B cell (primary cell): ENCODE data around the gene CIC. TPM values are rescaled to one million over a fixed set of nuclear protein-coding genes. Genes with fewer than 3 reads are reported as not detected.
A peak's percentile ranks its signal among the peaks of the same experiment; 100 is the strongest.

Experiments
- ATAC-seq: fragments of 200-7000 bp; cut with Tn5 transposase; one replicate; pipeline ENCODE4 v1.10.0; 2021; ENCODE audit warnings: low read depth, mild to moderate bottlenecking, moderate number of reproducible peaks, moderate library complexity
- CTCF ChIA-PET: fragments of 350-600 bp; sonication (Branson Sonifier 250); formaldehyde crosslinking; loops from one replicate; lab custom pipeline; 2021; ENCODE audit warnings: antibody characterized with exemption, inconsistent platforms; lab: Charles Lee
- POLR2A ChIA-PET: fragments of 350-600 bp; sonication (Branson Sonifier 250); formaldehyde crosslinking; loops from one replicate; lab custom pipeline; 2021; ENCODE audit warnings: antibody characterized with exemption; lab: Charles Lee
- DNase-seq: peaks from one replicate; pipeline ENCODE4 v3.0.0; 2013
- H2AFZ ChIP-seq: 2 replicates; pipeline ENCODE4 v1.6.1; 2012; ENCODE audit warnings: mild to moderate bottlenecking, low read depth, low read length; ENCODE audit not compliant: insufficient read depth, poor library complexity, severe bottlenecking
- H3K27ac ChIP-seq, 2 donors: 1 replicate in 1 of 2; 2 replicates in 1 of 2; pipeline ENCODE4 v1.5.1; 2012 to 2013; ENCODE audit warnings: low read length in 2 of 2, mild to moderate bottlenecking in 2 of 2, moderate library complexity in 1 of 2
- H3K27me3 ChIP-seq, 4 experiments: fragments of 200-600 bp in 1 of 4; sonication (generic) in 1 of 4; replicated peaks in 1 of 4; 1 replicate in 2 of 4; 2 replicates in 2 of 4; pipeline versions ENCODE4 v1.6.1 to v1.7.0; 2013 to 2016; ENCODE audit warnings: low read length in 3 of 4, mild to moderate bottlenecking in 2 of 4, mixed read lengths in 1 of 4, moderate library complexity in 1 of 4; ENCODE audit not compliant: insufficient read depth in 4 of 4, control insufficient read depth in 3 of 4; ENCODE audit errors: control extremely low read depth in 1 of 4
- H3K36me3 ChIP-seq, 2 experiments: replicated peaks in 1 of 2; 1 replicate in 1 of 2; 2 replicates in 1 of 2; pipeline versions ENCODE4 v1.6.1 to v1.7.1; 2013; ENCODE audit warnings: low read length in 1 of 2; ENCODE audit not compliant: insufficient read depth in 2 of 2, control insufficient read depth in 1 of 2; ENCODE audit errors: control extremely low read depth in 1 of 2, extremely low read depth in 1 of 2
- H3K4me1 ChIP-seq, 2 donors: fragments of 200-600 bp in 1 of 2; sonication (generic) in 1 of 2; 1 replicate in 1 of 2; 2 replicates in 1 of 2; pipeline versions ENCODE4 v1.5.1 to v1.6.1; 2013 to 2017; ENCODE audit warnings: low read length in 2 of 2; ENCODE audit not compliant: control insufficient read depth in 2 of 2, insufficient read depth in 2 of 2
- H3K4me2 ChIP-seq: replicated peaks from 2 replicates; pipeline ENCODE3; 2012; ENCODE audit warnings: mild to moderate bottlenecking, low read depth, low read length; ENCODE audit not compliant: poor library complexity, severe bottlenecking
- H3K4me3 ChIP-seq, 5 experiments: fragments of 200-600 bp in 1 of 5; sonication (generic) in 1 of 5; 1 replicate in 3 of 5; 2 replicates in 2 of 5; pipeline versions ENCODE4 v1.5.1 to v1.7.0; 2011 to 2016; ENCODE audit warnings: low read length in 4 of 5, mild to moderate bottlenecking in 4 of 5, low read depth in 2 of 5, control low read depth in 1 of 5, moderate library complexity in 1 of 5; ENCODE audit not compliant: insufficient read depth in 1 of 5; ENCODE audit errors: control extremely low read depth in 1 of 5, extremely low read depth in 1 of 5
- H3K79me2 ChIP-seq: fragments of 200-600 bp; sonication (generic); one replicate; pipeline ENCODE4 v1.6.0; 2016; ENCODE audit warnings: low read length; ENCODE audit not compliant: control insufficient read depth, insufficient read depth
- H3K9ac ChIP-seq: fragments of 200-600 bp; sonication (generic); 2 replicates; pipeline ENCODE4 v1.6.1; 2017; ENCODE audit warnings: mild to moderate bottlenecking, low read length, moderate library complexity
- H3K9me3 ChIP-seq, 3 donors: one replicate each; pipeline versions ENCODE4 v1.6.1 to v1.7.1; 2013; ENCODE audit warnings: low read length in 2 of 3; ENCODE audit not compliant: control insufficient read depth in 2 of 3, insufficient read depth in 1 of 3; ENCODE audit errors: control extremely low read depth in 1 of 3
- H4K20me1 ChIP-seq: 2 replicates; pipeline ENCODE4 v1.6.0; 2012; ENCODE audit warnings: mild to moderate bottlenecking, low read length; ENCODE audit not compliant: insufficient read depth, control insufficient read depth, poor library complexity, severe bottlenecking
- H3K27ac Mint-ChIP-seq: one replicate; pipeline ENCODE4 v1.8.0; 2021; ENCODE audit warnings: mixed read lengths
- H3K27me3 Mint-ChIP-seq: one replicate; pipeline ENCODE4 v1.8.0; 2021; ENCODE audit warnings: mixed read lengths
- H3K4me1 Mint-ChIP-seq: one replicate; pipeline ENCODE4 v1.8.0; 2021; ENCODE audit warnings: mixed read lengths
- H3K4me3 Mint-ChIP-seq: one replicate; pipeline ENCODE4 v1.8.0; 2021; ENCODE audit warnings: mixed read lengths
- H3K9me3 Mint-ChIP-seq: one replicate; pipeline ENCODE4 v1.8.0; 2022; ENCODE audit warnings: mixed read lengths; ENCODE audit not compliant: insufficient read depth
- CTCF ChIP-seq: fragments of 200-600 bp; IDR thresholded peaks from one replicate; pipeline ENCODE4 v1.8.0; 2022; ENCODE audit warnings: antibody characterized with exemption, mild to moderate bottlenecking
- EZH2 ChIP-seq: IDR thresholded peaks from 2 replicates; pipeline ENCODE4 v1.6.1; 2012; ENCODE audit warnings: borderline replicate concordance, low read depth, mild to moderate bottlenecking, moderate library complexity, low read length; ENCODE audit not compliant: insufficient read depth, poor library complexity, severe bottlenecking
- WGBS: methylation state at CpG from one replicate; pipeline ENCODE4 v1.1.5; 2013; ENCODE audit warnings: missing lambda C conversion rate; ENCODE audit not compliant: insufficient coverage; 5-methylcytosine and 5-hydroxymethylcytosine counted together
- intact Hi-C: fragments of 100-400 bp; cut with micrococcal nuclease; formaldehyde crosslinking; loops from one replicate; pipeline ENCODE4 v1.10.0; 2022
- polyA plus RNA-seq: library from polyadenylated mRNA; depleted of rRNA; stranded (reverse); fragments of >200 nt; gene quantifications from 2 replicates; pipeline ENCODE4 v1.2.3, GENCODE V29; 2012
- total RNA-seq, 2 donors: library from RNA; stranded (reverse); fragments of 120-200 nt in 1 of 2; gene quantifications; 1 replicate in 1 of 2; 2 replicates in 1 of 2; pipeline versions ENCODE4 v1.2.3 to v1.2.4, GENCODE V29; 2013 to 2022

CIC gene
- total and polyA plus RNA-seq, 2 donors (not counting 1 experiment from before 2014, with no cell fraction given): 75.7 to 119 TPM

GRCh38 chr19:42285541-42285941, 16.5 kb downstream of the CIC start:
- WGBS: no CpG with 5 or more reads among the region's 5 CpGs
- POLR2A ChIA-PET: interaction anchor here (0.6 to 3.8 kb wide), 4 partner anchors 15 to 172 kb away, joined by 3 to 12 read pairs (median 6); partner anchors contain the start of genes PAFAH1B3 and PRR19

More at GRCh38 chr19:42285541-42285941, 16.5 kb downstream of the CIC start:
- peak overlapping the region; percentile 32 to 51 for H3K27ac ChIP-seq
- no peaks in the 10 kb centered on the region for H3K27me3 ChIP-seq
- no peak for TF ChIP-seq CTCF
- TF ChIP-seq EZH2: no peak
- H3K4me1 ChIP-seq: peaks cover 42 to 52% of the 10 kb centered on the region in 2 donors
- peak; percentile 67 for DNase-seq
- no peak overlapping the region for H2AFZ ChIP-seq
- Mint-ChIP-seq H3K4me3 (peak overlapping the region; percentile 92), H3K27ac (peak overlapping the region; percentile 93), H3K4me1 (peaks cover 21% of the 10 kb centered on the region), H3K27me3 (no peaks in the 10 kb centered on the region), H3K9me3 (no peaks in the 10 kb centered on the region)
- peak overlapping the region in 4 of 5 experiments; percentile 49 to 72 (median 67) for H3K4me3 ChIP-seq
- intact Hi-C loops: no loop called here
- no peak for ATAC-seq
- peaks cover 18% of the 10 kb centered on the region for H3K79me2 ChIP-seq
- CTCF ChIA-PET: interaction anchor here (0.6 to 1.5 kb wide), 5 partner anchors 11 to 177 kb away, joined by 3 to 5 read pairs (median 4); partner anchors contain the start of genes PAFAH1B3 and PRR19
- no peaks in the 10 kb centered on the region for H3K9me3 ChIP-seq
- H3K4me2 ChIP-seq: peak overlapping the region; percentile 100
- H3K36me3 ChIP-seq: peaks cover 1 to 38% of the 10 kb centered on the region in 2 experiments
- H3K9ac ChIP-seq: peak overlapping the region; percentile 74
- peaks cover 36% of the 10 kb centered on the region for H4K20me1 ChIP-seq
